ENCODE results near the gene CHST11.

The CHST11 gene

GRCh38 chr12:104664351-104664750 lies 207.6 kb downstream of the CHST11 start:
- Histone ChIP-seq H3K9me3 (ENCODE audit: insufficient read depth, low read length) (no peaks in the 10 kb centered on the region), H3F3A (ENCODE audit: insufficient read depth) (no peaks in the 10 kb centered on the region), H3K27me3 (ENCODE audit: low read length) (no peaks in the 10 kb centered on the region), H3K4me2 (ENCODE audit: low read depth, low read length, poor library complexity, severe bottlenecking) (no peak overlapping the region), H3K9me2 (replicated peaks; ENCODE audit: insufficient read depth, low read length) (no peaks in the 10 kb centered on the region), H3K27ac (ENCODE audit: low read depth, low read length) (no peak overlapping the region), H3K36me3 (ENCODE audit: low read length) (no peaks in the 10 kb centered on the region), H3K4me3 (ENCODE audit: insufficient read depth, low read length, poor library complexity, severe bottlenecking) (no peak overlapping the region), H3K79me2 (ENCODE audit: insufficient read depth, low read length) (no peaks in the 10 kb centered on the region), H2AFZ (ENCODE audit: low read depth, low read length, severe bottlenecking) (no peak overlapping the region), H3K9ac (ENCODE audit: low read length) (no peak overlapping the region), H4K20me1 (ENCODE audit: low read depth, low read length) (no peaks in the 10 kb centered on the region)
- TF ChIP-seq CTCF (IDR thresholded peaks at IDR 0.05; ENCODE audit: insufficient read depth, low read length, poor library complexity, severe bottlenecking): no peak
- TF ChIP-seq EZH2phosphoT487 (conservative IDR thresholded peaks at IDR 0.05; ENCODE audit: low read length): no peak

GRCh38 chr12:104665296-104665695 lies 208.5 kb downstream of the CHST11 start:
- H3F3A ChIP-seq (ENCODE audit: insufficient read depth): no peaks in the 10 kb centered on the region

GRCh38 chr12:104667139-104667538 lies 210.4 kb downstream of the CHST11 start:
- TF ChIP-seq EZH2phosphoT487 (conservative IDR thresholded peaks at IDR 0.05; ENCODE audit: low read length) (no peak), CTCF (IDR thresholded peaks at IDR 0.05; ENCODE audit: insufficient read depth, low read length, poor library complexity, severe bottlenecking) (no peak)
- no peak overlapping the region for H3K4me3 ChIP-seq (ENCODE audit: insufficient read depth, low read length, poor library complexity, severe bottlenecking)
- H3K9me3 ChIP-seq (ENCODE audit: insufficient read depth, low read length): no peaks in the 10 kb centered on the region
- no peak overlapping the region for H2AFZ ChIP-seq (ENCODE audit: low read depth, low read length, severe bottlenecking)
- H3K9me2 ChIP-seq (replicated peaks; ENCODE audit: insufficient read depth, low read length): no peaks in the 10 kb centered on the region
- no peak overlapping the region for H3K27ac ChIP-seq (ENCODE audit: low read depth, low read length)
- no peaks in the 10 kb centered on the region for H3K27me3 ChIP-seq (ENCODE audit: low read length)
- no peaks in the 10 kb centered on the region for H3K36me3 ChIP-seq (ENCODE audit: low read length)
- H3K9ac ChIP-seq (ENCODE audit: low read length): no peak overlapping the region
- H3K79me2 ChIP-seq (ENCODE audit: insufficient read depth, low read length): no peaks in the 10 kb centered on the region
- H3K4me2 ChIP-seq (ENCODE audit: low read depth, low read length, poor library complexity, severe bottlenecking): no peak overlapping the region
- H3F3A ChIP-seq (ENCODE audit: insufficient read depth): no peaks in the 10 kb centered on the region
- no peaks in the 10 kb centered on the region for H4K20me1 ChIP-seq (ENCODE audit: low read depth, low read length)

More at GRCh38 chr12:104665296-104665695, 208.5 kb downstream of the CHST11 start:
- no peaks in the 10 kb centered on the region for H3K9me2 ChIP-seq (replicated peaks; ENCODE audit: insufficient read depth, low read length)
- H3K4me3 ChIP-seq (ENCODE audit: insufficient read depth, low read length, poor library complexity, severe bottlenecking): no peak overlapping the region
- no peak overlapping the region for H3K9ac ChIP-seq (ENCODE audit: low read length)
- no peak for TF ChIP-seq EZH2phosphoT487 (conservative IDR thresholded peaks at IDR 0.05; ENCODE audit: low read length)
- TF ChIP-seq CTCF (IDR thresholded peaks at IDR 0.05; ENCODE audit: insufficient read depth, low read length, poor library complexity, severe bottlenecking): no peak
- no peaks in the 10 kb centered on the region for H3K27me3 ChIP-seq (ENCODE audit: low read length)
- no peaks in the 10 kb centered on the region for H3K79me2 ChIP-seq (ENCODE audit: insufficient read depth, low read length)
- no peaks in the 10 kb centered on the region for H4K20me1 ChIP-seq (ENCODE audit: low read depth, low read length)
- H3K27ac ChIP-seq (ENCODE audit: low read depth, low read length): no peak overlapping the region
- no peaks in the 10 kb centered on the region for H3K36me3 ChIP-seq (ENCODE audit: low read length)
- no peak overlapping the region for H2AFZ ChIP-seq (ENCODE audit: low read depth, low read length, severe bottlenecking)
- H3K9me3 ChIP-seq (ENCODE audit: insufficient read depth, low read length): no peaks in the 10 kb centered on the region
- H3K4me2 ChIP-seq (ENCODE audit: low read depth, low read length, poor library complexity, severe bottlenecking): no peak overlapping the region
